Immature natural killer cell (primary cell): Measurements from ENCODE around the gene PADI4. TPM values are rescaled to one million over a fixed set of nuclear protein-coding genes. Genes with fewer than 3 reads are reported as not detected.
"Not testable (repeated sequence)": the region's sequence is repeated elsewhere in the genome, so short reads cannot be mapped to it uniquely, and the experiment has no call there.

ENCODE experiments used
- DNase-seq, 3 donors: peaks; one replicate each; pipeline ENCODE4 v3.0.0; 2022; ENCODE audit warnings: mixed read lengths in 1 of 3
- H3K27ac Mint-ChIP-seq, 6 donors: one replicate each; pipeline ENCODE4 v1.8.0; 2020; ENCODE audit warnings: mixed read lengths in 6 of 6, mild to moderate bottlenecking in 5 of 6, inconsistent platforms in 4 of 6, moderate library complexity in 3 of 6
- H3K27me3 Mint-ChIP-seq, 3 donors: one replicate each; pipeline ENCODE4 v1.8.0; 2020 to 2021; ENCODE audit warnings: low read depth in 3 of 3, mild to moderate bottlenecking in 3 of 3, mixed read lengths in 3 of 3, moderate library complexity in 3 of 3, inconsistent platforms in 1 of 3
- H3K36me3 Mint-ChIP-seq, 3 donors: one replicate each; pipeline ENCODE4 v1.8.0; 2020; ENCODE audit warnings: mixed read lengths in 3 of 3, inconsistent platforms in 2 of 3, mild to moderate bottlenecking in 2 of 3
- H3K4me1 Mint-ChIP-seq, 2 donors: one replicate each; pipeline ENCODE4 v1.8.0; 2020; ENCODE audit warnings: inconsistent platforms in 2 of 2, mild to moderate bottlenecking in 2 of 2, mixed read lengths in 2 of 2, moderate library complexity in 1 of 2
- H3K4me3 Mint-ChIP-seq, 5 donors: one replicate each; pipeline ENCODE4 v1.8.0; 2020; ENCODE audit warnings: mild to moderate bottlenecking in 5 of 5, mixed read lengths in 5 of 5, inconsistent platforms in 3 of 5, moderate library complexity in 3 of 5
- H3K9me3 Mint-ChIP-seq, 6 donors: one replicate each; pipeline ENCODE4 v1.8.0; 2020; ENCODE audit warnings: mild to moderate bottlenecking in 6 of 6, mixed read lengths in 6 of 6, inconsistent platforms in 4 of 6, moderate library complexity in 3 of 6
- polyA plus RNA-seq, 3 donors: library from polyadenylated mRNA; unstranded; fragments of 300-500 nt; fragmentation: Illumina TruSeq; gene quantifications; one replicate each; pipeline ENCODE4 v1.2.3, GENCODE V29; 2021

The PADI4 gene
- polyA plus RNA-seq, 3 donors from 2014 or later, result 1.4 to 5.1 (median 3.0) TPM

GRCh38 chr1:17335821-17336710 lies 28.1 kb downstream of the PADI4 start:
- peak; percentile 26 to 31 (median 27) for DNase-seq
- Mint-ChIP-seq H3K27me3 (peaks cover 0 to 5% (median 0%) of the 10 kb centered on the region in 3 donors), H3K4me1 (peaks cover 0 to 1% of the 10 kb centered on the region in 2 donors), H3K4me3 (no peak overlapping the region), H3K9me3 (no peaks in the 10 kb centered on the region), H3K36me3 (no peaks in the 10 kb centered on the region), H3K27ac (no peak overlapping the region)

GRCh38 chr1:17338706-17339493 lies 30.9 kb downstream of the PADI4 start:
- no peak for DNase-seq
- Mint-ChIP-seq H3K9me3 (peaks cover 0 to under 1% (median 0%) of the 10 kb centered on the region in 6 donors), H3K36me3 (peaks cover 0 to 2% (median 0%) of the 10 kb centered on the region in 3 donors), H3K4me1 (peaks cover 0 to 1% of the 10 kb centered on the region in 2 donors), H3K27me3 (peaks cover 0 to 4% (median 0%) of the 10 kb centered on the region in 3 donors), H3K4me3 (no peak overlapping the region), H3K27ac (no peak overlapping the region)

- DNase-seq, result no peak
- Mint-ChIP-seq H3K27me3 (peaks cover 0 to 4% (median 0%) of the 10 kb centered on the region in 3 donors), H3K4me3 (no peak overlapping the region), H3K9me3 (peaks cover 0 to 3% (median 0%) of the 10 kb centered on the region in 6 donors), H3K36me3 (peaks cover 0 to 4% (median 0%) of the 10 kb centered on the region in 3 donors), H3K4me1 (peaks cover 0 to 1% of the 10 kb centered on the region in 2 donors), H3K27ac (no peak overlapping the region)
Measured at GRCh38 chr1:17339521-17339920, 31.5 kb downstream of the PADI4 start.

GRCh38 chr1:17340358-17340757 lies 32.4 kb downstream of the PADI4 start:
- no peak overlapping the region for H3K27ac Mint-ChIP-seq
- no peak for DNase-seq
- H3K36me3 Mint-ChIP-seq, result peaks cover 0 to 4% (median 0%) of the 10 kb centered on the region in 3 donors
- peaks cover 0 to under 1% of the 10 kb centered on the region in 2 donors for H3K4me1 Mint-ChIP-seq
- H3K27me3 Mint-ChIP-seq, result peaks cover 0 to 3% (median 0%) of the 10 kb centered on the region in 3 donors
- H3K4me3 Mint-ChIP-seq, result no peak overlapping the region
- H3K9me3 Mint-ChIP-seq, result peaks cover 0 to 3% (median 0%) of the 10 kb centered on the region in 6 donors

GRCh38 chr1:17342014-17342441 lies 34.0 kb downstream of the PADI4 start:
- peaks cover 0 to 2% (median 0%) of the 10 kb centered on the region in 3 donors for H3K27me3 Mint-ChIP-seq
- no peak overlapping the region for H3K4me3 Mint-ChIP-seq
- peaks cover 0 to 3% (median 0%) of the 10 kb centered on the region in 6 donors for H3K9me3 Mint-ChIP-seq
- no peak overlapping the region for H3K27ac Mint-ChIP-seq
- H3K36me3 Mint-ChIP-seq, result peaks cover 0 to 4% (median 0%) of the 10 kb centered on the region in 3 donors
- no peak for DNase-seq
- H3K4me1 Mint-ChIP-seq, result no peaks in the 10 kb centered on the region

- not testable (repeated sequence) for H3K4me3 Mint-ChIP-seq, H3K9me3 Mint-ChIP-seq, DNase-seq
Measured at GRCh38 chr1:17345506-17345905, 37.5 kb downstream of the PADI4 start.

GRCh38 chr1:17346046-17346789 lies 38.2 kb downstream of the PADI4 start:
- Mint-ChIP-seq H3K27me3 (no peaks in the 10 kb centered on the region), H3K27ac (no peak overlapping the region), H3K9me3 (peaks cover 0 to 3% (median 0%) of the 10 kb centered on the region in 6 donors), H3K36me3 (peaks cover 0 to 4% (median 0%) of the 10 kb centered on the region in 3 donors), H3K4me3 (no peak overlapping the region), H3K4me1 (peaks cover 0 to 6% of the 10 kb centered on the region in 2 donors)
- DNase-seq, result no peak

More at GRCh38 chr1:17345506-17345905, 37.5 kb downstream of the PADI4 start:
- not testable (repeated sequence) for H3K27ac Mint-ChIP-seq, H3K36me3 Mint-ChIP-seq, H3K4me1 Mint-ChIP-seq, H3K27me3 Mint-ChIP-seq

GRCh38 chr1:17347769-17348592 lies 40.0 kb downstream of the PADI4 start:
- no peak for DNase-seq
- H3K27ac Mint-ChIP-seq, result no peak overlapping the region

GRCh38 chr1:17348593-17349234 lies 40.7 kb downstream of the PADI4 start:
- Mint-ChIP-seq H3K27me3 (no peaks in the 10 kb centered on the region), H3K9me3 (peaks cover 0 to 3% (median 0%) of the 10 kb centered on the region in 6 donors), H3K27ac (no peak overlapping the region), H3K4me3 (no peak overlapping the region), H3K4me1 (peaks cover 0 to 6% of the 10 kb centered on the region in 2 donors), H3K36me3 (peaks cover 0 to 4% (median 0%) of the 10 kb centered on the region in 3 donors)
- no peak for DNase-seq

More at GRCh38 chr1:17347769-17348592, 40.0 kb downstream of the PADI4 start:
- Mint-ChIP-seq H3K27me3 (no peaks in the 10 kb centered on the region), H3K36me3 (peaks cover 0 to 4% (median 0%) of the 10 kb centered on the region in 3 donors), H3K4me1 (peaks cover 0 to 6% of the 10 kb centered on the region in 2 donors), H3K4me3 (no peak overlapping the region), H3K9me3 (peaks cover 0 to 3% (median 0%) of the 10 kb centered on the region in 6 donors)

GRCh38 chr1:17350083-17350482 lies 42.1 kb downstream of the PADI4 start:
- Mint-ChIP-seq H3K4me3 (peak overlapping the region in 2 of 5 donors; percentile 10 to 11), H3K4me1 (peaks cover 0 to 6% of the 10 kb centered on the region in 2 donors)
- no peak for DNase-seq

GRCh38 chr1:17350928-17351446 lies 43.0 kb downstream of the PADI4 start:
- DNase-seq, result no peak
- Mint-ChIP-seq H3K36me3 (no peaks in the 10 kb centered on the region), H3K4me1 (peaks cover 0 to 9% of the 10 kb centered on the region in 2 donors), H3K4me3 (no peak overlapping the region), H3K9me3 (no peaks in the 10 kb centered on the region), H3K27ac (no peak overlapping the region), H3K27me3 (peaks cover 0 to 2% (median 0%) of the 10 kb centered on the region in 3 donors)

More at GRCh38 chr1:17350083-17350482, 42.1 kb downstream of the PADI4 start:
- Mint-ChIP-seq H3K27me3 (peaks cover 0 to 2% (median 0%) of the 10 kb centered on the region in 3 donors), H3K9me3 (no peaks in the 10 kb centered on the region), H3K27ac (peak overlapping the region in 1 of 6 donors; percentile 50), H3K36me3 (no peaks in the 10 kb centered on the region)
